GM23338 (cell line): ENCODE measurements around the gene RCSD1. TPM values are rescaled to one million over a fixed set of nuclear protein-coding genes. Genes with fewer than 3 reads are reported as not detected.

ENCODE experiments used
- ATAC-seq: fragments of 200-7000 bp; cut with Tn5 transposase; 3 replicates; pipeline ENCODE4 v1.9.1; 2020
- DNase-seq: peaks from one replicate; pipeline ENCODE4 v3.0.0-alpha.2; 2015; ENCODE audit warnings: low spot score
- H2AFZ ChIP-seq: fragments of 200-600 bp; sonication (generic); 2 replicates; pipeline ENCODE4 v1.8.0; 2016; ENCODE audit warnings: antibody characterized with exemption, mild to moderate bottlenecking, moderate library complexity
- H3F3A ChIP-seq: fragments of 200-600 bp; sonication (generic); replicated peaks from 2 replicates; pipeline ENCODE4 v1.8.0; 2017; ENCODE audit warnings: antibody characterized with exemption, mixed run types, low read depth
- H3K27ac ChIP-seq: fragments of 200-600 bp; sonication (generic); 2 replicates; pipeline ENCODE4 v1.6.1; 2016; ENCODE audit warnings: low read depth
- H3K27me3 ChIP-seq: fragments of 200-600 bp; sonication (generic); 2 replicates; pipeline ENCODE4 v1.8.0; 2016; ENCODE audit warnings: mild to moderate bottlenecking, mixed run types, moderate library complexity; ENCODE audit not compliant: insufficient read depth
- H3K36me3 ChIP-seq: fragments of 200-600 bp; sonication (generic); 2 replicates; pipeline ENCODE4 v1.8.0; 2016; ENCODE audit warnings: mild to moderate bottlenecking; ENCODE audit not compliant: insufficient read depth
- H3K4me1 ChIP-seq: fragments of 200-600 bp; sonication (generic); 2 replicates; pipeline ENCODE4 v1.8.0; 2016; ENCODE audit warnings: mild to moderate bottlenecking, moderate library complexity; ENCODE audit not compliant: insufficient read depth
- H3K4me2 ChIP-seq: fragments of 200-600 bp; sonication (generic); 2 replicates; pipeline ENCODE4 v1.7.1; 2017; ENCODE audit warnings: mixed run types
- H3K4me3 ChIP-seq: fragments of 200-600 bp; sonication (generic); 2 replicates; pipeline ENCODE4 v1.6.1; 2016; ENCODE audit warnings: mixed run types
- H3K79me2 ChIP-seq: fragments of 200-600 bp; sonication (generic); replicated peaks from 2 replicates; pipeline ENCODE4 v1.8.0; 2017; ENCODE audit warnings: mild to moderate bottlenecking; ENCODE audit not compliant: insufficient read depth
- H3K9me2 ChIP-seq: fragments of 200-600 bp; sonication (generic); 2 replicates; pipeline ENCODE4 v1.8.0; 2017; ENCODE audit not compliant: insufficient read depth
- H4K20me1 ChIP-seq: fragments of 200-600 bp; sonication (generic); replicated peaks from 2 replicates; pipeline ENCODE4 v1.8.0; 2017; ENCODE audit warnings: mild to moderate bottlenecking; ENCODE audit not compliant: insufficient read depth
- H3K27ac Mint-ChIP-seq: 2 replicates; pipeline ENCODE4 v1.8.0; 2020; ENCODE audit warnings: inconsistent platforms, mild to moderate bottlenecking, moderate library complexity, mixed read lengths
- H3K27me3 Mint-ChIP-seq: 3 replicates; pipeline ENCODE4 v1.8.0; 2022; ENCODE audit warnings: low read depth, mild to moderate bottlenecking, moderate library complexity, mixed read lengths, inconsistent platforms; ENCODE audit not compliant: insufficient read depth, poor library complexity
- H3K36me3 Mint-ChIP-seq: 3 replicates; pipeline ENCODE4 v1.8.0; 2021; ENCODE audit warnings: low read depth, mild to moderate bottlenecking, inconsistent platforms, moderate library complexity, mixed read lengths
- H3K4me1 Mint-ChIP-seq: 3 replicates; pipeline ENCODE4 v1.8.0; 2020; ENCODE audit warnings: mild to moderate bottlenecking, inconsistent platforms, mixed read lengths
- H3K4me3 Mint-ChIP-seq: 3 replicates; pipeline ENCODE4 v1.8.0; 2021; ENCODE audit warnings: moderate library complexity, mild to moderate bottlenecking, inconsistent platforms, mixed read lengths
- H3K9me3 Mint-ChIP-seq: 3 replicates; pipeline ENCODE4 v1.8.0; 2020; ENCODE audit warnings: moderate library complexity, mild to moderate bottlenecking, inconsistent platforms, mixed read lengths
- CREB1 ChIP-seq: fragments of 250-450 bp; sonication (Bioruptor Pico); IDR thresholded peaks from 2 replicates; pipeline ENCODE4 v1.5.0; 2020; ENCODE audit warnings: low read depth, mild to moderate bottlenecking, moderate library complexity
- CTCF ChIP-seq, 2 experiments: fragments of 200-600 bp in 1 of 2; sonication (generic) in 1 of 2; conservative IDR thresholded peaks; 2 replicates each; pipeline versions ENCODE4 v1.5.1 to v1.6.1; 2016 to 2017; ENCODE audit warnings: antibody characterized with exemption in 2 of 2, low read depth in 2 of 2, mild to moderate bottlenecking in 2 of 2, moderate library complexity in 1 of 2
- ETS1 ChIP-seq: IDR thresholded peaks from 2 replicates; pipeline ENCODE4 v1.6.1; 2016; ENCODE audit warnings: antibody characterized with exemption
- JUNB ChIP-seq: IDR thresholded peaks from one replicate; pipeline ENCODE4 v1.6.1; 2016; ENCODE audit warnings: antibody characterized with exemption; ENCODE audit not compliant: unreplicated experiment
- POLR2AphosphoS5 ChIP-seq: IDR thresholded peaks from 2 replicates; pipeline ENCODE4 v1.6.1; 2016; ENCODE audit warnings: antibody characterized with exemption, low read depth
- STAT1 ChIP-seq: IDR thresholded peaks from one replicate; pipeline ENCODE4 v1.6.1; 2016; ENCODE audit warnings: antibody characterized with exemption; ENCODE audit not compliant: unreplicated experiment
- ZNF114 ChIP-seq: fragments of 250-450 bp; sonication (Bioruptor Pico); IDR thresholded peaks from 2 replicates; pipeline ENCODE4 v1.5.0; 2020; ENCODE audit warnings: mild to moderate bottlenecking, moderate library complexity
- ZNF331 ChIP-seq: fragments of 250-450 bp; sonication (Bioruptor Pico); IDR thresholded peaks from 2 replicates; pipeline ENCODE4 v1.5.0; 2020; ENCODE audit warnings: low read depth, mild to moderate bottlenecking, moderate library complexity
- polyA plus RNA-seq: library from polyadenylated mRNA; unstranded; fragments of >200 nt; fragmentation: Nextera tagmentation; extraction: Ambion mirVana; gene quantifications from 2 replicates; pipeline ENCODE4 v1.2.1, GENCODE V29; 2016
- total RNA-seq: library from RNA; depleted of rRNA; stranded (reverse); fragments of >200 nt; shearing (Covaris generic); gene quantifications from 2 replicates; pipeline ENCODE4 v1.2.3, GENCODE V29; 2014

Gene RCSD1
- total and polyA plus RNA-seq, 2 experiments from 2014 or later: 0.18 to 0.73 TPM

GRCh38 chr1:167714439-167715156, 84.6 kb downstream of the RCSD1 start:
- H4K20me1 ChIP-seq: no peaks in the 10 kb centered on the region
- H3K79me2 ChIP-seq: no peaks in the 10 kb centered on the region
- peak; percentile 53 for ATAC-seq
- H3K36me3 ChIP-seq: no peaks in the 10 kb centered on the region
- peak overlapping the region; percentile 82 for H3K4me3 ChIP-seq
- peak overlapping the region; percentile 99 for H2AFZ ChIP-seq
- H3K27ac ChIP-seq: no peak overlapping the region
- H3K9me2 ChIP-seq: no peaks in the 10 kb centered on the region
- peak; percentile 80 for DNase-seq
- peaks cover 28% of the 10 kb centered on the region for H3K4me1 ChIP-seq
- peak overlapping the region; percentile 80; the same call in 1 of the 2 replicates for H3K27ac Mint-ChIP-seq
- peaks cover 8% of the 10 kb centered on the region for H3K36me3 Mint-ChIP-seq
- peak overlapping the region; percentile 95 for H3K4me2 ChIP-seq
- peaks cover 9% of the 10 kb centered on the region for H3K9me3 Mint-ChIP-seq
- peak overlapping the region; percentile 94 for H3K4me3 Mint-ChIP-seq
- peaks cover 28% of the 10 kb centered on the region for H3K27me3 ChIP-seq
- peaks cover 14% of the 10 kb centered on the region for H3K4me1 Mint-ChIP-seq
- 0 out of 2 replicates have a peak, but pooled peaks cover 4% of the 10 kb centered on the region for H3F3A ChIP-seq
- H3K27me3 Mint-ChIP-seq: peaks cover 29% of the 10 kb centered on the region
- TF ChIP-seq CREB1 (CRISPR knock-in tag): no peak
- peak in 1 of 2 experiments; percentile 28; a peak in 1 of 4 replicates for TF ChIP-seq CTCF (conservative IDR thresholded peaks at IDR 0.05; ENCODE audit: low read depth in 2 of 2)
- TF ChIP-seq ETS1: peak; percentile 55
- TF ChIP-seq JUNB: no peak
- TF ChIP-seq ZNF114: 0 out of 2 replicates have a peak, but pooled peaks have one; percentile 31
- no peak for TF ChIP-seq STAT1
- TF ChIP-seq ZNF331 (CRISPR knock-in tag): no peak
- no peak for TF ChIP-seq POLR2AphosphoS5

- H3K27ac Mint-ChIP-seq: peak overlapping the region; percentile 50; the same call in 1 of the 2 replicates
- H3K79me2 ChIP-seq: no peaks in the 10 kb centered on the region
- H3K4me3 ChIP-seq: peak overlapping the region; percentile 82
- no peaks in the 10 kb centered on the region for H3K36me3 ChIP-seq
- no peak overlapping the region for H3K27ac ChIP-seq
- H3K4me1 Mint-ChIP-seq: peaks cover 15% of the 10 kb centered on the region
- H3K27me3 ChIP-seq: peaks cover 28% of the 10 kb centered on the region
- 0 out of 2 replicates have a peak, but pooled peaks cover 4% of the 10 kb centered on the region for H3F3A ChIP-seq
- H3K36me3 Mint-ChIP-seq: peaks cover 8% of the 10 kb centered on the region
- ATAC-seq (peak; percentile 24), DNase-seq (peak; percentile 86)
- H2AFZ ChIP-seq: peak overlapping the region; percentile 91
- peak overlapping the region; percentile 95 for H3K4me2 ChIP-seq
- peaks cover 24% of the 10 kb centered on the region for H3K4me1 ChIP-seq
- peaks cover 30% of the 10 kb centered on the region for H3K27me3 Mint-ChIP-seq
- H4K20me1 ChIP-seq: no peaks in the 10 kb centered on the region
- peaks cover 9% of the 10 kb centered on the region for H3K9me3 Mint-ChIP-seq
- H3K4me3 Mint-ChIP-seq: peak overlapping the region; percentile 94
- no peaks in the 10 kb centered on the region for H3K9me2 ChIP-seq
- peak; percentile 92 to 98 for TF ChIP-seq CTCF (conservative IDR thresholded peaks at IDR 0.05; ENCODE audit: low read depth in 2 of 2)
- peak; percentile 25; the same call in 1 of the 2 replicates for TF ChIP-seq ETS1
- peak; percentile 71 for TF ChIP-seq CREB1 (CRISPR knock-in tag)
- 0 out of 2 replicates have a peak, but pooled peaks have one; percentile 68 for TF ChIP-seq ZNF114
Observed at GRCh38 chr1:167715157-167715999, 85.3 kb downstream of the RCSD1 start.
